BE2C (cell line): Measurements from ENCODE around the gene SLC25A40.
"Not testable (repeated sequence)": the region's sequence is repeated elsewhere in the genome, so short reads cannot be mapped to it uniquely, and the experiment has no call there.

Source experiments
- DNase-seq: peaks from one replicate; pipeline ENCODE4 v3.0.0-alpha.2; 2020
- H3K27me3 ChIP-seq: fragments of 250-450 bp; sonication (Bioruptor Pico); 2 replicates; pipeline ENCODE4 v1.5.1; 2020; ENCODE audit warnings: mild to moderate bottlenecking
- H3K36me3 ChIP-seq: fragments of 250-450 bp; sonication (Bioruptor Pico); 2 replicates; pipeline ENCODE4 v1.5.1; 2020; ENCODE audit warnings: mild to moderate bottlenecking
- H3K4me1 ChIP-seq: fragments of 250-450 bp; sonication (Bioruptor Pico); 2 replicates; pipeline ENCODE4 v1.5.1; 2020
- H3K4me3 ChIP-seq: 2 replicates; pipeline ENCODE4 v1.5.1; 2011; ENCODE audit warnings: low read depth, low read length
- H3K9me3 ChIP-seq: fragments of 250-450 bp; sonication (Bioruptor Pico); 2 replicates; pipeline ENCODE4 v1.5.1; 2020
- CTCF ChIP-seq: IDR thresholded peaks from 2 replicates; pipeline ENCODE4 v1.5.1; 2012; ENCODE audit warnings: mild to moderate bottlenecking, low read depth, low read length

SLC25A40 gene

DNA sequence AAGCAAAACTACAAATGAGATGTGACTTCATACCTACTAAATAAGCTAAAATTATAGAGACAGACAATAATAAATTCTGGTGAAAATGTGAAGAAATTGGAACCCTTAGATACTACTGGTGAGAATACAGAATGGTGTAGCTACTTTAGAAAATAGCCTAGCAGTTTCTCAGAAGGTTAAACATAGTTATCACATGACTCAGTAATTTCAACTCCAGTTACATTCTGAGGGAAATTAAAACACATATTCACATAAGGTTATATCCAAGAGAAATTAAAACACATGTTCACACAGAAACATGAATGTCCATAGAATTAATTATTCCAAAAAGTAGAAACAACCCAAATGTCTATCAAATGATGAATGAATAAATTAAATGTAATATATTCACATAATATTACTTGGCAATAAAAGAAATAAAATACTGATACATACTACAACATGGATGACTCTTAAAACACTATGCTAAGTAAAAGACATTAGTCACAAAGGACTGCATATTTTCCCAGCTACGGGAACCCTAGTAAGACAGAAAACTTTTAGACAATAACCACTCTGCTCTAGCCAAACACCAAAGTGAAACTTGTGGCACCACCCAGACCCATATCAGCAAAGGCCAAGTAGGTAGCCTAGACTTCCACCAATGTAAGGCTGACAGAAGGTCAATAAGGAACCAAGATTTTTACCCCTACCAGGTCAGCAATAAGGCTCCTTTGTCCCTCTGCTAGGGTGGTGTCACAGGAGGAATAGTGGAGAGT is 25.1 kb downstream of the SLC25A40 start:
- Histone ChIP-seq H3K4me1 (no peaks in the 10 kb centered on the region), H3K27me3 (no peaks in the 10 kb centered on the region), H3K4me3 (no peak overlapping the region), H3K36me3 (no peaks in the 10 kb centered on the region; the same call in 1 of the 2 replicates), H3K9me3 (no peaks in the 10 kb centered on the region)
- TF ChIP-seq CTCF: no peak
- no peak for DNase-seq

DNA sequence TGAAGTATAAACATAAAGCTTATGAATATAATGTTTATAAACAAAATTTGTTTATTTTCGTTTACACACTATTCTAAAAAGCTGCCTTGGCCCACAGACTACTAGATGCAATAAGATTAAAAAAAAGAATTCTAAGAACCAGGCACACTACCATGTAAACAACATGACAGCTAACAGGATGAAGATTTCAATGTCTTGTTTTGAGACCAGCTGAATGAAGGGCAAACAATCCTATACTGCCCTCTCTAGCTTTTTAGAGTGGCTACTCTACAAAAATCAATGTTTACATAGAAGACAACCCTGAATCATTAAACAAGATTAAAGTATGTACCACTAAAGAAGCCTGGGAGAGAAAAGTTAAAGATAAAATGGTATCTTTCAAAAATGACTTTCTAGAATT is 38.6 kb downstream of the SLC25A40 start:
- no peak overlapping the region for H3K4me3 ChIP-seq
- no peak for TF ChIP-seq CTCF
- no peaks in the 10 kb centered on the region for H3K9me3 ChIP-seq
- no peaks in the 10 kb centered on the region for H3K27me3 ChIP-seq
- no peak for DNase-seq
- no peaks in the 10 kb centered on the region for H3K36me3 ChIP-seq
- H3K4me1 ChIP-seq: no peaks in the 10 kb centered on the region

GRCh38 chr7:87833130-87833529 is 43.0 kb downstream of the SLC25A40 start:
- no peak for DNase-seq
- Histone ChIP-seq H3K36me3 (no peaks in the 10 kb centered on the region), H3K9me3 (no peaks in the 10 kb centered on the region), H3K4me3 (no peak overlapping the region), H3K27me3 (no peaks in the 10 kb centered on the region), H3K4me1 (no peaks in the 10 kb centered on the region)
- no peak for TF ChIP-seq CTCF

DNA sequence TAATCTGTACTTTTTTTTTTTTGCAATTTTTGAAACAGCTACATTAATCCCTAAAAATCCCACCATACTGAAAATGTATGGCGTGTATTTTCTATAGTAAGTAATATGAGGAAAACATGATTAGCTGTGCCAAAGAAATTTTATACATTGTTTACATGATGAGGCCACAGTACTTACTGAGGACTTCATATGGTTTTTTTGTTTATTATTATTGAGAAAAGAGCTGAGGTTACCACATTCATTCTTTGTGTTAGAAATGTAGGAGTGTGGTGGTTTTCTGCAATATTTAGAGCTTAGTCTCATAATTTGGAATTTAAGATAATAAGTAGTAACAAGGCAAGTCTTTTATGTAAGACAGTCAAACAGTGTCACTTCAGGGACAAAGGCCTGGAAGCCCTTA is 45.1 kb downstream of the SLC25A40 start:
- no peaks in the 10 kb centered on the region for H3K27me3 ChIP-seq

GRCh38 chr7:87828383-87828782 is 47.8 kb downstream of the SLC25A40 start:
- H3K4me3 ChIP-seq, H3K9me3 ChIP-seq, H3K27me3 ChIP-seq, DNase-seq, H3K4me1 ChIP-seq, H3K36me3 ChIP-seq: not testable (repeated sequence)

More for the DNA sequence above, 45.1 kb downstream of the SLC25A40 start:
- no peak for TF ChIP-seq CTCF
- H3K36me3 ChIP-seq: no peaks in the 10 kb centered on the region
- DNase-seq: no peak
- no peak overlapping the region for H3K4me3 ChIP-seq
- H3K9me3 ChIP-seq: no peaks in the 10 kb centered on the region
- no peaks in the 10 kb centered on the region for H3K4me1 ChIP-seq

GRCh38 chr7:87825369-87825768 is 50.8 kb downstream of the SLC25A40 start:
- not testable (repeated sequence) for DNase-seq, H3K9me3 ChIP-seq, H3K4me3 ChIP-seq, H3K27me3 ChIP-seq, H3K36me3 ChIP-seq, H3K4me1 ChIP-seq

GRCh38 chr7:87822056-87822455 is 54.1 kb downstream of the SLC25A40 start:
- not testable (repeated sequence) for H3K4me1 ChIP-seq, H3K9me3 ChIP-seq, DNase-seq, H3K27me3 ChIP-seq, H3K4me3 ChIP-seq, H3K36me3 ChIP-seq

DNA sequence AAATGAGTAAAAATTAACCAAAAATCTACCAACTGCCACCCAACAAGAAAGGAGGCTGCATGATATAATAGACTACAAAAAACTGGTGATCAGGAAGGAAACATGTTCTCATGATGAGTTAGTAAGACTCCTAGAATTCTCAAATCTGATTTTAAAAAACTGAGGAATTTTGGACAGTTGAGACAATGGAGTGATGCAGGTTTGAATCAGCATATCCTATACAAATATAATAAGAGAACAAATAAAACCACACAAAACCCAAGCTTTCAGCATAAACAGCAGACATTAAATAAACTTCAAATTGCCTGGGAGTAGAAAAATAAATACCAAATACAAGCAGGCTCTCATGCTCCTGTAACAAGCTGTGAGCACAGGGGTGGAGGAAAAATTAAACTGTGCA is 57.8 kb downstream of the SLC25A40 start:
- H3K36me3 ChIP-seq: no peaks in the 10 kb centered on the region
- no peak for DNase-seq
- no peaks in the 10 kb centered on the region for H3K4me1 ChIP-seq
- no peak overlapping the region for H3K4me3 ChIP-seq
- no peak for TF ChIP-seq CTCF
- H3K27me3 ChIP-seq: no peaks in the 10 kb centered on the region
- H3K9me3 ChIP-seq: no peaks in the 10 kb centered on the region
